ENCODE results near the gene CACNA2D3.

DNA sequence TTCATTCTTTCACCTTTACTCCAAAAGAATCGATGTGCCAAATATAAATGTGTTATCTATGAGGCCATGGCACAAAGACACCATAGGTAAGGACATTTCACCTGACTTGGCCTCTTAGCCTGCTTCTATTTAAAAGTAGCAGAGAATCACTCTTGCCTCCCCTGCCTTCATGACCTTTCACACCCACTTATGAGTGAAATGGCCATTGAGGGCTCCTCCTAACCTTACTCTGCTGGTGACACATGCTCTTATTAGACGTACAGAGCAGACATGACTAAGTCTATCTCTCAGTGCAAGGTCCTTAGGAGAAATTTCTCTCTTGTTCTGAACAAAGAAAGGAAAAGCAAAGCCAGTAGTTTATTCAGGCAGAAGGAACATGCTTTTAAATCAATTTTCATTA lies 654.8 kb downstream of the CACNA2D3 start:
- TF ChIP-seq GATA2 (IDR thresholded peaks at IDR 0.05; ENCODE audit: low read depth, low read length) (no peak), GATA3 (IDR thresholded peaks at IDR 0.05; ENCODE audit: low read depth, low read length) (no peak)
